SU-DHL-6 (cell line): ENCODE data around the gene SLFN14.

ENCODE experiments used
- CTCF ChIP-seq: fragments of 200-600 bp; sonication (generic); IDR thresholded peaks from one replicate; pipeline ENCODE4 v1.5.1; 2017; ENCODE audit warnings: antibody characterized with exemption, mild to moderate bottlenecking, low read length, moderate library complexity; ENCODE audit not compliant: insufficient read depth, poor library complexity, severe bottlenecking
- EZH2phosphoT487 ChIP-seq: fragments of 200-600 bp; sonication (generic), shearing (Covaris generic); conservative IDR thresholded peaks from 2 replicates; pipeline ENCODE4 v1.6.1; 2018; ENCODE audit warnings: mild to moderate bottlenecking, antibody characterized with exemption, low read length, moderate library complexity, mixed read lengths

- TF ChIP-seq CTCF (no peak), EZH2phosphoT487 (no peak)
These were observed 6.0 kb downstream of the SLFN14 start for GRCh38 chr17:35554668-35555067.
